ENCODE data around the gene PLA1A. TPM values are rescaled to one million over a fixed set of nuclear protein-coding genes. Genes with fewer than 3 reads are reported as not detected.
"Not testable (repeated sequence)": the region's sequence is repeated elsewhere in the genome, so short reads cannot be mapped to it uniquely, and the experiment has no call there.

PLA1A gene
- total RNA-seq, 1 donor from 2014 or later, result 2.8 TPM

DNA sequence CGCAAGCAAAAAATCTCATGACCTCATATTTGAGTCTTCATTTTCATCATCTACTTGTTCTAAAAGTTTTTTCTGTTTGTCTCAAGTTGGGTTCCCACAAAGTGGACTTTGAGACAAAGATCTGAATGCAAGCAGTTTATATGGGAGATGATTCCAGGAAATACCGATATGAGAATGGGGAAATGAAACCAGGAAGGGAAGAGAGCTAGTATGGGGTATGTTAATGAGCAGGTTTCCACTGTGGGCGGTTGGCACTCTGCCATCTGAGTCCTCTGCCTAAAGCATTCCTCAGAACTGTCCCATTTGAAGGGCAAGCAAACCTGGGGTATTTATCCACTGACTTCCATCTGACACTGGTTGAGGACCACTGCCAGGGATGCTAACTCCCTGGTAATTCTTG, 9.6 kb upstream of the PLA1A start:
- peak; percentile 52 for DNase-seq
- intact Hi-C loops (cut with micrococcal nuclease), result loop anchor here (10.0 kb wide), 1 partner anchor 87 kb away; the partner anchor contains the start of gene COX17
- Histone ChIP-seq H3K4me3 (no peak overlapping the region), H3K4me1 (peaks cover 3% of the 10 kb centered on the region), H3K9me3 (replicated peaks) (no peaks in the 10 kb centered on the region), H3K36me3 (peaks cover 31% of the 10 kb centered on the region), H3K27me3 (ENCODE audit: low read depth) (no peaks in the 10 kb centered on the region), H3K27ac (replicated peaks) (peak overlapping the region; percentile 70)
- TF ChIP-seq, protein P1, sequence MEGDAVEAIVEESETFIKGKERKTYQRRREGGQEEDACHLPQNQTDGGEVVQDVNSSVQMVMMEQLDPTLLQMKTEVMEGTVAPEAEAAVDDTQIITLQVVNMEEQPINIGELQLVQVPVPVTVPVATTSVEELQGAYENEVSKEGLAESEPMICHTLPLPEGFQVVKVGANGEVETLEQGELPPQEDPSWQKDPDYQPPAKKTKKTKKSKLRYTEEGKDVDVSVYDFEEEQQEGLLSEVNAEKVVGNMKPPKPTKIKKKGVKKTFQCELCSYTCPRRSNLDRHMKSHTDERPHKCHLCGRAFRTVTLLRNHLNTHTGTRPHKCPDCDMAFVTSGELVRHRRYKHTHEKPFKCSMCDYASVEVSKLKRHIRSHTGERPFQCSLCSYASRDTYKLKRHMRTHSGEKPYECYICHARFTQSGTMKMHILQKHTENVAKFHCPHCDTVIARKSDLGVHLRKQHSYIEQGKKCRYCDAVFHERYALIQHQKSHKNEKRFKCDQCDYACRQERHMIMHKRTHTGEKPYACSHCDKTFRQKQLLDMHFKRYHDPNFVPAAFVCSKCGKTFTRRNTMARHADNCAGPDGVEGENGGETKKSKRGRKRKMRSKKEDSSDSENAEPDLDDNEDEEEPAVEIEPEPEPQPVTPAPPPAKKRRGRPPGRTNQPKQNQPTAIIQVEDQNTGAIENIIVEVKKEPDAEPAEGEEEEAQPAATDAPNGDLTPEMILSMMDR (IDR thresholded peaks at IDR 0.05; ENCODE audit: borderline replicate concordance), result no peak

DNA sequence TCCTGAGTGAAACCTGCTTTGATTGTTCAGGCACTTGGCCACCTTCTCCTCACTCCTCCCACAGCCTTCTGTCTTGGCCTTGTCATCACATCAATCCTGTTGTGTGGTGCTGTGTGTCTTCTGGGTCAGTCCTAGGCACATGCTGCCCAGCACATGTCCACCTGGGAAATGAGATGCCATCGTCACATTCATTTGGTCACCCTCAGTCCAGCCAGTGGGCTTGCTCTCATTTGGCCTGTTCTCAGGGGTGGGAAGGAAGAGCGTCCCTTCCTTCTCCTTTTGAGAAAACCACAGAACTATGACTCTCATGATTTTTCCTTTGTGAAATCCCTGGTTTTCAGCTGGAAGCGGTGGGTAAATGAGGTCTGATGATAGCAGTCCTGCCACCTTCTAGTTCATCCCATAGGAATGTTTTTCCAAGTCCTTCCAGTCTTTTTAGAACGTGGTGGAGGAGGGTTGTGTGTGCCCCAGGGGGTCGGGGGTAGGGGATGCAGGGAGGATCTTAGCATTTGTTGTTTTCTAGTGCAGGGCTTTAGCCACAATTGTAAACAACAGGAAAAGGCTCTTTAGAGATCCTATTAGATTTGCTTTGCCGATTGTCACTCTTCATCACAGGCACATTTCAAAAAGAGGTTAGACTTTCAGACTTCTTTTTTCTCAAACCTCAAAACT, 8.4 kb upstream of the PLA1A start:
- intact Hi-C loops (cut with micrococcal nuclease), result loop anchor here (10.0 kb wide), 1 partner anchor 86 kb away; the partner anchor contains the start of gene COX17
- DNase-seq, result no peak
- peaks cover 3% of the 10 kb centered on the region for H3K4me1 ChIP-seq
- H3K4me3 ChIP-seq, result no peak overlapping the region
- TF ChIP-seq, protein P1 (IDR thresholded peaks at IDR 0.05; ENCODE audit: borderline replicate concordance), result no peak
- no peak overlapping the region for H3K27ac ChIP-seq (replicated peaks)
- H3K27me3 ChIP-seq (ENCODE audit: low read depth), result no peaks in the 10 kb centered on the region
- H3K36me3 ChIP-seq, result peaks cover 31% of the 10 kb centered on the region
- H3K9me3 ChIP-seq (replicated peaks), result no peaks in the 10 kb centered on the region

DNA sequence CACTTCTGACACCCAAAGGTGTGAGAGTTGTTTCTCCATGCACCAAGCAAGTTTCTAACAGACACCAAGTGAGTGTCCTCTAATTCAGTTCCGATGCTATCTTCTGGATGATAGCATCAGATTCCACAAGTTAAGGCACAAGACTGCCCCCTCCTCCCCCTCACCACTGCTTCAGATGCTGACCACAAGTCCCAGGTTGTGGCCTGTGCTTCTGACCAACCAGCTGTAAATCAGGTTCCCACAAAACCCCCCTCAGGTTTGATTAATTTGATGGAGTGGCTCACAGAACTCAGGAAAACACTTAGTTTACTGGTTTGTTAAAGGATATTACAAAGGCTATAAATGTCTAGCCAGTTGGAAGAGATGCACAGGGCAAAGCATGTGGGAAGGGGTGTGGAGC, 7.0 kb upstream of the PLA1A start:
- DNase-seq, result no peak
- Histone ChIP-seq H3K4me1 (peaks cover 10% of the 10 kb centered on the region), H3K27ac (replicated peaks) (no peak overlapping the region), H3K36me3 (peaks cover 23% of the 10 kb centered on the region), H3K4me3 (no peak overlapping the region), H3K27me3 (ENCODE audit: low read depth) (no peaks in the 10 kb centered on the region), H3K9me3 (replicated peaks) (no peaks in the 10 kb centered on the region)
- TF ChIP-seq, protein P1 (IDR thresholded peaks at IDR 0.05; ENCODE audit: borderline replicate concordance), result no peak
- intact Hi-C loops (cut with micrococcal nuclease), result no loop called here

DNA sequence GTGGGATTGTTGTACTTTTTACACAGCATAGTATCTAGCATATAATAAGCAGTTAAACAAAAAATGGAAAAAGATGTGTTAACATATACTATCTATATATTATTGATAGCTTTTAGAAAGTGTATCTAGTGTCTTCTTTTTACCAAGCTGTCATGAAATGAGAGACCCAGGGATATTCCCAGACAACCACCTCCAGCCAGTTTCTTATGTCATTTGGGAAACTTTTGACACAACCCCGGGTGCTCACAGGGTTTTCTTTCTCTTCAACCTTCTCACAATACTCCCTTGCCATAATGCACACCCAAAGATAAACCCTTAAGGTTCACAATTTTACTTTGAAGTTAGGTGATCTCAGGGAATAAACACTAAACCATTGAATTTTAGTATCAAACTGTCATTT, 4.8 kb upstream of the PLA1A start:
- no peaks in the 10 kb centered on the region for H3K27me3 ChIP-seq (ENCODE audit: low read depth)
- H3K4me3 ChIP-seq, result no peak overlapping the region
- peaks cover 31% of the 10 kb centered on the region for H3K4me1 ChIP-seq
- H3K36me3 ChIP-seq, result peaks cover 5% of the 10 kb centered on the region
- no peaks in the 10 kb centered on the region for H3K9me3 ChIP-seq (replicated peaks)
- intact Hi-C loops (cut with micrococcal nuclease), result no loop called here
- TF ChIP-seq, protein P1 (IDR thresholded peaks at IDR 0.05; ENCODE audit: borderline replicate concordance), result no peak
- no peak for DNase-seq
- H3K27ac ChIP-seq (replicated peaks), result no peak overlapping the region

DNA sequence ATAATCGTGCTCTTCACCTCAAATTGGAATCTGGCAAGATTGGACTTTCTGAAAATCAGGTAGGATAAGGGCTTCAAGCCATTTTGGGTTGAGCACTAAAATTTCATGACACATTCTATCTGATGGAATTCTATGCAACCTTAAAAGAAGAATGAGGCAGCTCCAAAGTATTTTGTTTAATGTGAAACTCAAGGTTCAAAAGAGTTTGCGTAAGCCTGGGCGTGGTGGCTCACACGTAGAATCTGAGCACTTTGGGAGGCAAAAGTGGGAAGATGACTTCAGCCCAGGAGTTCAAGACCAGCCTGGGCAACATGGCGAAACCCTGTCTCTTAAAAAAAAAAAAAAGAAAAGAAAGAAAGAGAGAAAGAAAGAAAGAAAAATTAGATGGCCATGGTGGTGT, 3.6 kb upstream of the PLA1A start:
- H3K4me3 ChIP-seq, result no peak overlapping the region
- no peak overlapping the region for H3K27ac ChIP-seq (replicated peaks)
- no peak for DNase-seq
- TF ChIP-seq, protein P1 (IDR thresholded peaks at IDR 0.05; ENCODE audit: borderline replicate concordance), result no peak
- H3K36me3 ChIP-seq, result peaks cover 4% of the 10 kb centered on the region
- no peaks in the 10 kb centered on the region for H3K27me3 ChIP-seq (ENCODE audit: low read depth)
- peaks cover 40% of the 10 kb centered on the region for H3K4me1 ChIP-seq
- H3K9me3 ChIP-seq (replicated peaks), result no peaks in the 10 kb centered on the region
- intact Hi-C loops (cut with micrococcal nuclease), result no loop called here

DNA sequence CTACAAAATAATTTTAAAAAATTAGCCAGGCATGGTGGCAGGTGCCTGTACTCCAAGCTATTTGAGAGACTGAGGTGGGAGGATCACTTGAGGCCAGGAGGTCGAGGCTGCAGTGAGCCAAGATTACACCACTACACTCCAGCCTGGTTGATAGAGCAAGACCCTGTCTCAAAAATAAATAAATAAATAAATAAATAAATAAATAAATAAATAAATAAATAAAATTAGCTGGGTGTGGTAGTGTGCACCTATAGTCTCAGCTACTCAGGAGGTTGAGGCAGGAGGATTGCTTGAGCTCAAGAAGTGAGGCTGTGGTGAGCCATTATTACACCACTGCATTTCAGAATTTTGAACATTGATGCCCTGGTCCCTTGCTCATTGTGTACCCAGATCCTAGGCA, 2.8 kb upstream of the PLA1A start:
- H3K4me3 ChIP-seq; H3K36me3 ChIP-seq; DNase-seq; H3K27me3 ChIP-seq (ENCODE audit: low read depth); H3K9me3 ChIP-seq (replicated peaks); intact Hi-C loops (cut with micrococcal nuclease): not testable (repeated sequence)
- Histone ChIP-seq H3K27ac (replicated peaks) (peak overlapping the region; percentile 87), H3K4me1 (peaks cover 49% of the 10 kb centered on the region)

Data from left ventricle myocardium inferior (tissue), 1 donor.